IMR-90 (cell line): ENCODE data around the gene BMX.

Experiments
- CTCF ChIP-seq: conservative IDR thresholded peaks from 2 replicates; pipeline ENCODE4 v1.5.1; 2012; ENCODE audit warnings: mild to moderate bottlenecking, low read depth, low read length, improper control_type of control experiment
- MAFK ChIP-seq: IDR thresholded peaks from 2 replicates; pipeline ENCODE4 v1.6.1; 2012; ENCODE audit warnings: low read depth, low read length, improper control_type of control experiment
- NFE2L2 ChIP-seq: fragments of 150-350 bp; IDR thresholded peaks from 2 replicates; pipeline ENCODE4 v1.6.1; 2016; ENCODE audit warnings: low read depth, mild to moderate bottlenecking, low read length
- SMC3 ChIP-seq: fragments of 150-350 bp; IDR thresholded peaks from 2 replicates; pipeline ENCODE4 v1.6.1; 2016; ENCODE audit warnings: low read depth, mild to moderate bottlenecking, antibody characterized with exemption, low read length, moderate library complexity

- no peak for TF ChIP-seq CTCF
- no peak for TF ChIP-seq NFE2L2
- TF ChIP-seq SMC3, result no peak
- no peak for TF ChIP-seq MAFK
Observed at GRCh38 chrX:15474028-15474427, 26.6 kb upstream of the BMX start.
